Tibial nerve (tissue), 3 donors: ENCODE measurements around the gene ADO.

ENCODE experiments used
- POLR2A ChIP-seq, 2 donors: fragments of 450-650 bp; IDR thresholded peaks; one replicate each; pipeline ENCODE4 v1.6.1; 2017; ENCODE audit warnings: antibody characterized with exemption in 2 of 2, mild to moderate bottlenecking in 2 of 2, moderate library complexity in 2 of 2
- TF ChIP-seq, protein P1 (sequence below), 5 experiments: fragments of 200-600 bp in 3 of 5; fragments of 450-650 bp in 2 of 5; sonication (generic) in 3 of 5; IDR thresholded peaks; one replicate each; pipeline ENCODE4 v1.5.1; 2016 to 2019; ENCODE audit warnings: antibody characterized with exemption in 5 of 5, mild to moderate bottlenecking in 3 of 5, moderate library complexity in 2 of 5

DNA sequence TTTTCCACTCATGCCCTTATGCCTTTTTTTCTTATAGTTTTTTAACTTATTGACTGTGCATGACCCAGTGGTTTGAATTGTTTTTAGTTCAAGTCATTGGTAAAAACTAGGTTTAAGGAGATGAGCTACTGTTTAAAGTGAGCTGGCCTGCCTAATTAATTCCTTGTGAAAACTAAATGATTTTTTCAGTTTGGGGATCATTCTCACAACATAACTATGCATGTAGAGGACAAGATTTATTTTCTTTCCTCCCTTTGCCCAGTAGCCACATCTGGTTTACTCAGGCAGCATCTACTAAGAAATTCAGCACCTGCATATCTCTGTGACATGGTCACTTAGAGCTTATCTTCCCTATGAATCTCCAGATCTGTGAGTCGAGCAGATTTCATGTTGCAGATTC is 1.7 kb downstream of the ADO start:
- TF ChIP-seq, protein P1, sequence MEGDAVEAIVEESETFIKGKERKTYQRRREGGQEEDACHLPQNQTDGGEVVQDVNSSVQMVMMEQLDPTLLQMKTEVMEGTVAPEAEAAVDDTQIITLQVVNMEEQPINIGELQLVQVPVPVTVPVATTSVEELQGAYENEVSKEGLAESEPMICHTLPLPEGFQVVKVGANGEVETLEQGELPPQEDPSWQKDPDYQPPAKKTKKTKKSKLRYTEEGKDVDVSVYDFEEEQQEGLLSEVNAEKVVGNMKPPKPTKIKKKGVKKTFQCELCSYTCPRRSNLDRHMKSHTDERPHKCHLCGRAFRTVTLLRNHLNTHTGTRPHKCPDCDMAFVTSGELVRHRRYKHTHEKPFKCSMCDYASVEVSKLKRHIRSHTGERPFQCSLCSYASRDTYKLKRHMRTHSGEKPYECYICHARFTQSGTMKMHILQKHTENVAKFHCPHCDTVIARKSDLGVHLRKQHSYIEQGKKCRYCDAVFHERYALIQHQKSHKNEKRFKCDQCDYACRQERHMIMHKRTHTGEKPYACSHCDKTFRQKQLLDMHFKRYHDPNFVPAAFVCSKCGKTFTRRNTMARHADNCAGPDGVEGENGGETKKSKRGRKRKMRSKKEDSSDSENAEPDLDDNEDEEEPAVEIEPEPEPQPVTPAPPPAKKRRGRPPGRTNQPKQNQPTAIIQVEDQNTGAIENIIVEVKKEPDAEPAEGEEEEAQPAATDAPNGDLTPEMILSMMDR (IDR thresholded peaks at IDR 0.05), result no peak
- TF ChIP-seq POLR2A (IDR thresholded peaks at IDR 0.05), result no peak
